Cardiac fibroblast (primary cell): Measurements from ENCODE around the gene ARHGAP19.
A peak's percentile ranks its signal among the peaks of the same experiment; 100 is the strongest.

ENCODE experiments used
- DNase-seq, 2 donors: peaks; one replicate each; pipeline versions ENCODE4 v3.0.0 to v3.0.0-alpha.2; 2010; ENCODE audit warnings: low read depth in 2 of 2
- H3K4me3 ChIP-seq, 2 donors: replicated peaks in 1 of 2; 1 replicate in 1 of 2; 2 replicates in 1 of 2; pipeline ENCODE4 v1.5.1; 2011; ENCODE audit warnings: low read depth in 2 of 2, low read length in 2 of 2, mild to moderate bottlenecking in 2 of 2, moderate library complexity in 1 of 2
- CTCF ChIP-seq: IDR thresholded peaks from one replicate; pipeline ENCODE4 v1.5.1; 2011; ENCODE audit warnings: low read depth, mild to moderate bottlenecking, low read length, inconsistent platforms

ARHGAP19 gene

GRCh38 chr10:97229322-97230015 lies 63.0 kb downstream of the ARHGAP19 start:
- TF ChIP-seq CTCF = no peak
- DNase-seq = peak in 1 of 2 donors; percentile 69
- H3K4me3 ChIP-seq = no peak overlapping the region

GRCh38 chr10:97228775-97229157 lies 63.7 kb downstream of the ARHGAP19 start:
- DNase-seq = no peak
- no peak overlapping the region for H3K4me3 ChIP-seq
- TF ChIP-seq CTCF = no peak

GRCh38 chr10:97228130-97228774 lies 64.2 kb downstream of the ARHGAP19 start:
- no peak for DNase-seq
- no peak overlapping the region for H3K4me3 ChIP-seq
- TF ChIP-seq CTCF = no peak

- no peak for DNase-seq
- no peak for TF ChIP-seq CTCF
- no peak overlapping the region for H3K4me3 ChIP-seq
These were observed 66.0 kb downstream of the ARHGAP19 start for GRCh38 chr10:97226398-97226797.

GRCh38 chr10:97224483-97225435 lies 67.7 kb downstream of the ARHGAP19 start:
- DNase-seq = peak; percentile 56 to 61
- no peak for TF ChIP-seq CTCF
- H3K4me3 ChIP-seq = no peak overlapping the region

GRCh38 chr10:97222326-97222961 lies 70.0 kb downstream of the ARHGAP19 start:
- no peak overlapping the region for H3K4me3 ChIP-seq
- DNase-seq = no peak
- no peak for TF ChIP-seq CTCF
